Measurements from ENCODE around the gene HORMAD2.
"Not testable (repeated sequence)": the region's sequence is repeated elsewhere in the genome, so short reads cannot be mapped to it uniquely, and the experiment has no call there.

Gene HORMAD2

DNA sequence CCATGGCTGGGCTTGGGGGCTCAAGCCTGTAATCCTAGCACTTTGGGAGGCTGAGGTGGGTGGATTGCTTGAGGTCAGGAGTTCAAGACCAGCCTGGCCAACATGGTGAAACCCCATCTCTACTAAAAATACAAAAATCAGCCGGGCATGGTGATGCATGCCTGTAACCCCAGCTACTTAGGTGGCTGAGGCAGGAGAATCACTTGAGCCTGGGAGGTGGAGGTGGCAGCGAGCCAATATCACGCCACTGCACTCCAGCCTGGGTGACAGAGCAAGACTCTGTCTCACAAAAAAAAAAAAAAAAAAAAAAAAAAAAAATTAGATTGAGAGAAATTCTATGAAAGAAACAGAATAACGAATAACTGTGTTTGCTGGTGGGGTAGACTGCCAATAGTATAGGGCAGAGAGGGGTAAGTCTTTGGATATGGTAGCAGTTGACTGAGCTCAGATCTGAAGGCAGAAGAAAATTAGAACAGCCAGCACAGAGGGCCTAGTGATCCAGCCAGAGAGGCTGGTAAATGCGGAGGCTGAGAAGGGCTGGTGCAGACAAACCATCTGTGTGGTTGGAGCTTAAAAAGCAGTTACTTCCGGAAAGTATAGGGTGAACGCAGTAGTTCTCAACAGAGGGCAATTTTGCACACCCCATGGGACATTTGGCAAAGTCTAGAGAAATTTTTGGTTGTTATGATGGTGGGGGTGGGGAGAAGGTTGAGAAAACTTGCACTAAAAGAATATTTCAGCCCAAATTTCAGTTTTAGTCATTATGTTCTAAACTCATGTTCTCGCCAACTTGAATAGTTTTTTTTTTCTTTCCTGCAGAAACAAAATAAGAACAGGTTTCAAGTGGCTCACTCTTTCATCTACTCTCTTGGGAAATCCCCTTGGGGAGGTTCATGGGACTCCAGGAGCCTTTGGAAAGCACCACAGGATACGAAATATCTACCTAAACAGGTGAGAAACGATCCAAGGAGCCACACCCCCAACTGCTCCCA is 1.6 kb upstream of the HORMAD2 start:
- no peak for DNase-seq (ENCODE audit: extremely low spot score)
- POLR2A ChIA-PET: no interaction called here
- CTCF ChIA-PET: no interaction called here
- TF ChIP-seq ARNT (IDR thresholded peaks at IDR 0.05) (no peak), SP1 (IDR thresholded peaks at IDR 0.05) (no peak), TARDBP (IDR thresholded peaks at IDR 0.05) (no peak), SUZ12 (IDR thresholded peaks at IDR 0.05) (no peak), LEF1 (IDR thresholded peaks at IDR 0.05; ENCODE audit: borderline replicate concordance) (no peak), L3MBTL2 (conservative IDR thresholded peaks at IDR 0.05) (no peak), FOXM1 (IDR thresholded peaks at IDR 0.05; ENCODE audit: borderline replicate concordance) (no peak), HDGF (IDR thresholded peaks at IDR 0.05; ENCODE audit: borderline replicate concordance) (no peak), ZNF384 (IDR thresholded peaks at IDR 0.05) (no peak)

DNA sequence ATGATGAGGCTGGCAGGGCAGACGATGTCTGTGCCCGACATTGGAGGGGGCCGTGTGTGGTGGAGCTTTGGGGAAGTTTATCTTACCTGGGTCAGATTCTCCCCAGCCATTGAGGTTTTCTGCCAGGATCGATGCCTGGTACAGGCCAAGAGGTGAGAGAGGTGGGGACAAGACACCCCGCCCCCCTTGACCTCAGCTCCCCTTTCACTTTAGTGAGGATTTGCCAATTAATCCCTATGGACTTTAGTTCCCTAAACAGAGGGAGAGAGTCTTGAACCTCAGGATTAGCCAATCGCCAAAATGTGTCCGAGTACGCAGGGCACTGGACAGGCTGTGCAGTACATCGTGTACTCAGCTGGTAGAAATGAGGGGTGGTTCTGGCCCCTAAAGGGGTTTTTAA is 541 bp downstream of the HORMAD2 start:
- POLR2A ChIA-PET: no interaction called here
- DNase-seq (ENCODE audit: extremely low spot score): no peak
- CTCF ChIA-PET: no interaction called here
- TF ChIP-seq FOXA1 (IDR thresholded peaks at IDR 0.05): no peak
- no peak for TF ChIP-seq BHLHE40 (IDR thresholded peaks at IDR 0.05; ENCODE audit: borderline replicate concordance)
- no peak for TF ChIP-seq HDGF (IDR thresholded peaks at IDR 0.05; ENCODE audit: borderline replicate concordance)
- TF ChIP-seq SP1 (IDR thresholded peaks at IDR 0.05): no peak
- TF ChIP-seq SUZ12 (IDR thresholded peaks at IDR 0.05): no peak
- no peak for TF ChIP-seq FOXM1 (IDR thresholded peaks at IDR 0.05; ENCODE audit: borderline replicate concordance)
- no peak for TF ChIP-seq TARDBP (IDR thresholded peaks at IDR 0.05)
- TF ChIP-seq ZNF384 (IDR thresholded peaks at IDR 0.05): no peak
- no peak for TF ChIP-seq CTBP1 (IDR thresholded peaks at IDR 0.05; ENCODE audit: borderline replicate concordance)
- no peak for TF ChIP-seq L3MBTL2 (conservative IDR thresholded peaks at IDR 0.05)
- TF ChIP-seq, protein P1, sequence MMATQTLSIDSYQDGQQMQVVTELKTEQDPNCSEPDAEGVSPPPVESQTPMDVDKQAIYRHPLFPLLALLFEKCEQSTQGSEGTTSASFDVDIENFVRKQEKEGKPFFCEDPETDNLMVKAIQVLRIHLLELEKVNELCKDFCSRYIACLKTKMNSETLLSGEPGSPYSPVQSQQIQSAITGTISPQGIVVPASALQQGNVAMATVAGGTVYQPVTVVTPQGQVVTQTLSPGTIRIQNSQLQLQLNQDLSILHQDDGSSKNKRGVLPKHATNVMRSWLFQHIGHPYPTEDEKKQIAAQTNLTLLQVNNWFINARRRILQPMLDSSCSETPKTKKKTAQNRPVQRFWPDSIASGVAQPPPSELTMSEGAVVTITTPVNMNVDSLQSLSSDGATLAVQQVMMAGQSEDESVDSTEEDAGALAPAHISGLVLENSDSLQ (IDR thresholded peaks at IDR 0.05): no peak
- TF ChIP-seq ELF4 (IDR thresholded peaks at IDR 0.05): no peak
- no peak for TF ChIP-seq FOXK2 (IDR thresholded peaks at IDR 0.05)
- TF ChIP-seq NFRKB (IDR thresholded peaks at IDR 0.05): no peak
- no peak for TF ChIP-seq LEF1 (IDR thresholded peaks at IDR 0.05; ENCODE audit: borderline replicate concordance)
- no peak for TF ChIP-seq ARNT (IDR thresholded peaks at IDR 0.05)

DNA sequence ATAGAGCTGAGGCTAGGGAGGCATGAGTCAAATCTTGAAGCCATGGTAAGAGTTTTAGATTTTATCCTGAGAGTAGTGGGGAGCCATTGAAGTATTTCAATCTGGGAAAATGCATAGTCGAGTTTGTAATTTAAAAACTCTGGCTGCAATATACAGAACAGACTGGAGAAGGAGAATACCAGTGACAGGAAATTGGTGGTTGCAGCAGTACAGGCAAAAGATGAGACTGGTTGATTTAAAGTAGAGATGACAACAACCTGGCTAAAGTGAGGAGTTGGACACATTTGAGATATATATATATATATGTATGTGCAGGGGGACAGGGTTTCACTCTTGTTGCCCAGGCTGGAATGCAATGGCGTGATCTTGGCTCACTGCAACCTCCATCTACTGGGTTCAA is 6.2 kb downstream of the HORMAD2 start:
- TF ChIP-seq TARDBP (IDR thresholded peaks at IDR 0.05) (no peak), ELF4 (IDR thresholded peaks at IDR 0.05) (no peak), SP1 (IDR thresholded peaks at IDR 0.05) (no peak), L3MBTL2 (conservative IDR thresholded peaks at IDR 0.05) (no peak), HDGF (IDR thresholded peaks at IDR 0.05; ENCODE audit: borderline replicate concordance) (no peak), ZNF384 (IDR thresholded peaks at IDR 0.05) (no peak), ARNT (IDR thresholded peaks at IDR 0.05) (no peak), FOXM1 (IDR thresholded peaks at IDR 0.05; ENCODE audit: borderline replicate concordance) (no peak), LEF1 (IDR thresholded peaks at IDR 0.05; ENCODE audit: borderline replicate concordance) (no peak), BHLHE40 (IDR thresholded peaks at IDR 0.05; ENCODE audit: borderline replicate concordance) (no peak), FOXA1 (IDR thresholded peaks at IDR 0.05) (no peak), FOXK2 (IDR thresholded peaks at IDR 0.05) (no peak), CTBP1 (IDR thresholded peaks at IDR 0.05; ENCODE audit: borderline replicate concordance) (no peak), SUZ12 (IDR thresholded peaks at IDR 0.05) (no peak), NFRKB (IDR thresholded peaks at IDR 0.05) (no peak)
- TF ChIP-seq, protein P1 (IDR thresholded peaks at IDR 0.05): no peak
- ChIA-PET CTCF (interaction anchor here (1.0 kb wide), 1 partner anchor 397 kb away, joined by 4 read pairs; no protein-coding TSS in a partner anchor), POLR2A (no interaction called here)
- DNase-seq (ENCODE audit: extremely low spot score): no peak

DNA sequence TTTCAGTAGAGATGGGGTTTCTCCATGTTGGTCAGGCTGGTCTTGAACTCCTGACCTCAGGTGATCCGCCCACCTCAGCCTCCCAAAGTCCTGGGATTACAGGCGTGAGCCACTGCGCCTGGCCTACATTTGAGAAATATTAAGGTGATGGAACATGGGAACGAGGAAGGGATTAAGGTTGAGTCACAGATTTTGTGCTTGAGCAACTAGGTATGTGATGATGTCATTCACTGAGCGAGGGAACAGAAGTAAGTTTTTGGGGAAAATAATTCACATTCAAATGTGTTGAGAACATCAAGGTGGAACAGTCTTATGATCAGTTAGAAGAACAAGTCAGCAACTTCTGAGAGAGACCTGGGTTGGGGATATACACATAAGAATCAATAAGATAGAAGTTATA is 6.8 kb downstream of the HORMAD2 start:
- POLR2A ChIA-PET; DNase-seq (ENCODE audit: extremely low spot score): not testable (repeated sequence)
- CTCF ChIA-PET: interaction anchor here (1.0 kb wide), 1 partner anchor 397 kb away, joined by 4 read pairs; no protein-coding TSS in a partner anchor

DNA sequence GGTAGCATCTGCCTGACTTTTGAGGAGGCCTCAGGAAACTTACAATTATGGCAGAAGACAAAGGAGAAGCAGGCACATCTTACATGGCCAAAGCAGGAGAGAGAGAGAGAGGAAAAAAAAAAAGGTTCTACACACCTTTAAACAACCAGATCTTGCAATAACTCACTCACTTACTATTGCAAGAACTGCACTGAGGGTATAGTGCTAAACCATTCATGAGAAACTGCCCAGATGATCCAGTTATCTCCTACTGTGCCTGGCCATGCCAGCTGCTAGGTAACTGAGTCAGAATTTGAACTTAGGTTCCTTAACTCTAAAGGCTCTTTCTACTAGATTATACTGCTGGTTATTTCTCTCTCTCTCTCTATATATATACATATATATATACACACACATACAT is 7.3 kb downstream of the HORMAD2 start:
- TF ChIP-seq ELF4 (IDR thresholded peaks at IDR 0.05): no peak
- ChIA-PET POLR2A (no interaction called here), CTCF (no interaction called here)
- no peak for DNase-seq (ENCODE audit: extremely low spot score)

GRCh38 chr22:30088468-30088867 is 8.2 kb downstream of the HORMAD2 start:
- TF ChIP-seq ELF4 (IDR thresholded peaks at IDR 0.05): no peak
- TF ChIP-seq L3MBTL2 (conservative IDR thresholded peaks at IDR 0.05): no peak
- no peak for TF ChIP-seq FOXM1 (IDR thresholded peaks at IDR 0.05; ENCODE audit: borderline replicate concordance)
- ChIA-PET CTCF (interaction anchor here (0.6 to 1.9 kb wide), 10 partner anchors 76 to 497 kb away, joined by 3 to 8 read pairs (median 4); no protein-coding TSS in a partner anchor), POLR2A (no interaction called here)
- no peak for DNase-seq (ENCODE audit: extremely low spot score)

- TF ChIP-seq, protein P1 (IDR thresholded peaks at IDR 0.05): no peak
- TF ChIP-seq ELF4 (IDR thresholded peaks at IDR 0.05): no peak
- no peak for TF ChIP-seq SUZ12 (IDR thresholded peaks at IDR 0.05)
- no peak for TF ChIP-seq NFRKB (IDR thresholded peaks at IDR 0.05)
- no peak for TF ChIP-seq FOXM1 (IDR thresholded peaks at IDR 0.05; ENCODE audit: borderline replicate concordance)
- TF ChIP-seq LEF1 (IDR thresholded peaks at IDR 0.05; ENCODE audit: borderline replicate concordance): no peak
- TF ChIP-seq TARDBP (IDR thresholded peaks at IDR 0.05): no peak
- TF ChIP-seq FOXK2 (IDR thresholded peaks at IDR 0.05): no peak
- no peak for TF ChIP-seq ARNT (IDR thresholded peaks at IDR 0.05)
- no peak for TF ChIP-seq SP1 (IDR thresholded peaks at IDR 0.05)
- no peak for TF ChIP-seq ZNF384 (IDR thresholded peaks at IDR 0.05)
- CTCF ChIA-PET: interaction anchor here (0.8 to 1.9 kb wide), 5 partner anchors 85 to 400 kb away, joined by 3 to 8 read pairs (median 5); no protein-coding TSS in a partner anchor
These were observed 9.4 kb downstream of the HORMAD2 start for GRCh38 chr22:30089655-30089974.

More at GRCh38 chr22:30089655-30089974, 9.4 kb downstream of the HORMAD2 start:
- no peak for DNase-seq (ENCODE audit: extremely low spot score)
- POLR2A ChIA-PET: no interaction called here
